NB4 (cell line): ENCODE measurements around the gene CNOT11.

ENCODE experiments used
- POLR2A ChIP-seq: IDR thresholded peaks from 2 replicates; pipeline ENCODE4 v1.6.1; 2011; ENCODE audit warnings: mild to moderate bottlenecking; ENCODE audit not compliant: insufficient read length; ENCODE audit errors: extremely low read depth
- TF ChIP-seq, protein P1 (sequence below): IDR thresholded peaks from one replicate; pipeline ENCODE4 v1.5.1; 2012; ENCODE audit warnings: low read depth, low read length
- TF ChIP-seq, protein P2 (sequence below): IDR thresholded peaks from 2 replicates; pipeline ENCODE4 v1.6.1; 2011; ENCODE audit warnings: low read depth, low read length

DNA sequence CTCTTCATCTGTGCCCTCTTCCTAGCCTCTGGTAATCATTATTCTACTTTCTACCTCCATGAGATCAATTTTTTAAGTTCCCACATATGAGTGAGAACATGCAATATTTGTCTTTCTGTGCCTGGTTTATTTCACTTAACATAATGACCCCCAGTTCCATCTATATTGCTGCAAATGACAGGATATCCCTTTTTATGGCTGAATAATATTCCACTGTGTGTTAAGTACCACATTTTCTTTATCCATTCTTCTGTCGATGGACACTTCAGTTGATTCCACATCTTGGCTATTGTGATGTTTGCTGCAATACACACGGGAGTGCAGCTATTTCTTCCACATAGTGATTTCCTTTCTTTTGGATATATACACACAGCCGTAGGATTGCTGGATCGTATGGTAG is 43.9 kb upstream of the CNOT11 start:
- no peak for TF ChIP-seq POLR2A
- TF ChIP-seq, protein P1, sequence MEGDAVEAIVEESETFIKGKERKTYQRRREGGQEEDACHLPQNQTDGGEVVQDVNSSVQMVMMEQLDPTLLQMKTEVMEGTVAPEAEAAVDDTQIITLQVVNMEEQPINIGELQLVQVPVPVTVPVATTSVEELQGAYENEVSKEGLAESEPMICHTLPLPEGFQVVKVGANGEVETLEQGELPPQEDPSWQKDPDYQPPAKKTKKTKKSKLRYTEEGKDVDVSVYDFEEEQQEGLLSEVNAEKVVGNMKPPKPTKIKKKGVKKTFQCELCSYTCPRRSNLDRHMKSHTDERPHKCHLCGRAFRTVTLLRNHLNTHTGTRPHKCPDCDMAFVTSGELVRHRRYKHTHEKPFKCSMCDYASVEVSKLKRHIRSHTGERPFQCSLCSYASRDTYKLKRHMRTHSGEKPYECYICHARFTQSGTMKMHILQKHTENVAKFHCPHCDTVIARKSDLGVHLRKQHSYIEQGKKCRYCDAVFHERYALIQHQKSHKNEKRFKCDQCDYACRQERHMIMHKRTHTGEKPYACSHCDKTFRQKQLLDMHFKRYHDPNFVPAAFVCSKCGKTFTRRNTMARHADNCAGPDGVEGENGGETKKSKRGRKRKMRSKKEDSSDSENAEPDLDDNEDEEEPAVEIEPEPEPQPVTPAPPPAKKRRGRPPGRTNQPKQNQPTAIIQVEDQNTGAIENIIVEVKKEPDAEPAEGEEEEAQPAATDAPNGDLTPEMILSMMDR, result no peak
- TF ChIP-seq, protein P2, sequence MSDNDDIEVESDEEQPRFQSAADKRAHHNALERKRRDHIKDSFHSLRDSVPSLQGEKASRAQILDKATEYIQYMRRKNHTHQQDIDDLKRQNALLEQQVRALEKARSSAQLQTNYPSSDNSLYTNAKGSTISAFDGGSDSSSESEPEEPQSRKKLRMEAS, result no peak
